ENCODE results near the gene LRIT3. TPM values are rescaled to one million over a fixed set of nuclear protein-coding genes. Genes with fewer than 3 reads are reported as not detected.

The LRIT3 gene, protein sequence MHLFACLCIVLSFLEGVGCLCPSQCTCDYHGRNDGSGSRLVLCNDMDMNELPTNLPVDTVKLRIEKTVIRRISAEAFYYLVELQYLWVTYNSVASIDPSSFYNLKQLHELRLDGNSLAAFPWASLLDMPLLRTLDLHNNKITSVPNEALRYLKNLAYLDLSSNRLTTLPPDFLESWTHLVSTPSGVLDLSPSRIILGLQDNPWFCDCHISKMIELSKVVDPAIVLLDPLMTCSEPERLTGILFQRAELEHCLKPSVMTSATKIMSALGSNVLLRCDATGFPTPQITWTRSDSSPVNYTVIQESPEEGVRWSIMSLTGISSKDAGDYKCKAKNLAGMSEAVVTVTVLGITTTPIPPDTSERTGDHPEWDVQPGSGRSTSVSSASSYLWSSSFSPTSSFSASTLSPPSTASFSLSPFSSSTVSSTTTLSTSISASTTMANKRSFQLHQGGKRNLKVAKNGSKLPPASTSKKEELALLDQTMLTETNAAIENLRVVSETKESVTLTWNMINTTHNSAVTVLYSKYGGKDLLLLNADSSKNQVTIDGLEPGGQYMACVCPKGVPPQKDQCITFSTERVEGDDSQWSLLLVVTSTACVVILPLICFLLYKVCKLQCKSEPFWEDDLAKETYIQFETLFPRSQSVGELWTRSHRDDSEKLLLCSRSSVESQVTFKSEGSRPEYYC
- polyA plus RNA-seq (2013, experiment 1 of 2; ENCODE audit: insufficient read length): not detected
- 0.04 TPM for polyA plus RNA-seq (2013, experiment 2 of 2; ENCODE audit: insufficient read length)

GRCh38 chr4:109847896-109848442 lies at the start of gene LRIT3:
Gene LRIT3, plus strand, starts transcription at chr4:109848107. Its CDS starts 95 bp downstream, at chr4:109848202.
- DNase-seq: no peak

- no peak for DNase-seq
These were observed 49.0 kb upstream of the LRIT3 start for GRCh38 chr4:109798866-109799265.

- DNase-seq: no peak
These were observed 46.7 kb upstream of the LRIT3 start for GRCh38 chr4:109801099-109801789.

GRCh38 chr4:109801895-109802319 lies 46.0 kb upstream of the LRIT3 start, which contains the start of gene CFI:
Gene CFI, minus strand, starts transcription at chr4:109801999. Its CDS starts 28 bp downstream, at chr4:109801971.
- peak; percentile 80 for DNase-seq

- DNase-seq: peak; percentile 74
These were observed 43.9 kb upstream of the LRIT3 start for GRCh38 chr4:109803924-109804571.

GRCh38 chr4:109809655-109810054 lies 38.3 kb upstream of the LRIT3 start:
- no peak for DNase-seq

GRCh38 chr4:109810552-109811387 lies 37.1 kb upstream of the LRIT3 start:
- DNase-seq: no peak

DNA sequence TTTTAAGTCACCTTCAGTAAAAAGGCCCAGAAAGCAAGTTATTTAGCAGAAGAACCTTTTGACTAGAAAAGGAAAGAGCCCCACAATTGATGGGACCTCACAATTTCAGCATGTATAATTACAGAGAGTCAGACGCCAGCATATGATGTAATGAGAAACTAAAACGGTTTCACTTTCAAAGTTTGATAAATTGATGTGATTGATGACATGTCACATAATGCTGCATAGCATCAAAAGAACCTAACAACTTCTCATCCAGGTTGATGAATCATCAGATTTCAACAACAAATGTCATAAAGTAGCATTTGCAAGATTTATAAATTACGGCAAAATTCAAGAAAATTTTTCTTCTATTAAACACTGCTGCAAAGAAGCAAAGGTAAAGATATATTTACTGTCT lies 36.2 kb upstream of the LRIT3 start:
- no peak for DNase-seq

DNA sequence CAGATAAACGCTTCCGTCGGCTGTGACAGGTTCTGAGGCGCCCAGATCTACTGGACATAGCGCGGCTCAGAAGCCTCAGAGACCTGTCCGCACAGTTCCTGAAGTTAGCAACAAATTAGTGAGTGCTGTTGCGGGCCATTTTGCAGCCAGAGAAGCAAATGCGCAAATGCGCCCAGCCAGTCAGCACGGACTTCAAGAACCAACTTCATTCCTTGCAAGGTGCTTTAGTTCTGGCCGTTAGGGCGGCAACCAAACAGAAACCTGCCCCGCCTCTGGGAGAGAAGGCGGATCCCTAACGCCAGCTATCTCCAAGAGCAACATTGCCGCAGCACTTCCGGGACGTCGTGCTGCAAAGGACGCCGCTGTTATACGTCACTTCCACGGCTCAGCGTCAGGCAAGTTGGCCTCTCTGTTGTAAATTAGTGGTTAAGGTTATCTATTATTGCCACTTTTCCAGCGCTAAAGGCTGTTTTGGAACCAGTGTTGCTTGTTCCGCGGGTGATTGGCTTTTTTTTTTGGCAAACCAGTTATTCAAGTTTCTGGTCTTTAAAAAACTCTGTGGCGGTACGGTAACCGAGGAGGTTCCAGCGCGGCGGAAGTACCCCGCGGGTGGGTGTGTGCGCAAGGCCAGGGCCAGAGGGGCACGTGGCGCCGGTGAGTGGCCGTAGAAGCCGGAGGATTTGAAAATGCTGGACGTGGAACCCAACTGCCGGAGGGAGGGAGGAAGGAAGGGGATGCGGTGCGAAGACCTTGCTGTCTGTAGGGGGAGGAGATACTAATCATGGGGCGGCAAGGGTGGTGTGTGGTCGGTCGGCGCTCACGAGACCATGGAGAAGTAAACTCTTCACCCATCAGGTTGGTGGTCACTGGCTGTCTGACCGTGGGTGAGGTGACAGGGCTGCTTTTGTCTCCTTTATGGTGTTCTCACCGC lies 32.5 kb upstream of the LRIT3 start, which contains the start of gene GAR1:
Gene GAR1, plus strand, starts transcription at position 612 of the 931 bp plus-strand sequence. CDS start 403 bp downstream, outside the sequence.
- peak; percentile 92 for DNase-seq

GRCh38 chr4:109816082-109816442 lies 31.8 kb upstream of the LRIT3 start:
- no peak for DNase-seq

GRCh38 chr4:109816894-109817293 lies 31.0 kb upstream of the LRIT3 start:
- no peak for DNase-seq

GRCh38 chr4:109818268-109818667 lies 29.6 kb upstream of the LRIT3 start:
- DNase-seq: no peak

DNA sequence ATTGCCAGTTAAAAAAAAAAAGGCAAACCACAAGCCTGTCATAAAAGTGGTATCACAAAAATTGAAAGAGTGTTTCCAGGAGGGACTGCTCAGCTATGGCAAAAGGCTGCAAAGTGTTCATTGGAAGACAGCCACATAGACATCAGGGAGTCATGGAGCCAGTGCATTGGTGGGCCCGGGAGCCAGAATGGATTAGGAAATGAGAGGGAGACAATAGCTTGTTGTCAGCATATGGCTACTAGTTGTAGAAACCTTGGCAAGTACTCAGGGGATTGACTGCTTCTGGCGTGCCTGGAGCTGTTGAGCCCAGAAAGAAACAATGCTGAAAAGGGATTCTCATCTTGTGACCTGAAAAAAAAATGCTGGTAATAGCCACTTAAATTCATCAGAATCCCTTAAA lies 27.3 kb upstream of the LRIT3 start:
- no peak for DNase-seq

DNA sequence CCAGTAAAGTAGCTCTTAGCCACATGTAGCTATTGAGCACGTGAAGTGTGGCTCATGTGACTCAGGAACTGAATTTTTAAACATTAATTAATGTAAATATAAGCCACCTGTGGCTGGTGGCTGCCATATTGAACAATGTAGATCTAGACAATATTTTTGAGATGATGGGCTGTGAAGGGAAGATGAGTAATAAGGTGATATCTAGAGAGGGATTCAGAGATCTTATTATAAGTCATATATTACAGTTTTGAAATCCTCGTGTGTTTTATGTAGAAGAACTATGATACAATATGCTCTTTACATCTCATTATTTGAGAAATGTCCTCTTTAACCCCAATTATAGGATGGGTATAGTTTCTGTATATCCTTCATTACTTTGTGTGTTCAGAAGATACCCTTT lies 26.7 kb upstream of the LRIT3 start:
- no peak for DNase-seq

- DNase-seq: no peak
These were observed 21.2 kb upstream of the LRIT3 start for GRCh38 chr4:109826719-109827118.

- no peak for DNase-seq
These were observed 20.2 kb upstream of the LRIT3 start, which contains the start of gene RRH for GRCh38 chr4:109827672-109828071. Gene RRH, plus strand, starts transcription at chr4:109827972. Its CDS starts 56 bp downstream, at chr4:109828028.

GRCh38 chr4:109833756-109834155 lies 14.2 kb upstream of the LRIT3 start:
- no peak for DNase-seq

- DNase-seq: no peak
These were observed 10.9 kb upstream of the LRIT3 start for GRCh38 chr4:109836985-109837384.

DNA sequence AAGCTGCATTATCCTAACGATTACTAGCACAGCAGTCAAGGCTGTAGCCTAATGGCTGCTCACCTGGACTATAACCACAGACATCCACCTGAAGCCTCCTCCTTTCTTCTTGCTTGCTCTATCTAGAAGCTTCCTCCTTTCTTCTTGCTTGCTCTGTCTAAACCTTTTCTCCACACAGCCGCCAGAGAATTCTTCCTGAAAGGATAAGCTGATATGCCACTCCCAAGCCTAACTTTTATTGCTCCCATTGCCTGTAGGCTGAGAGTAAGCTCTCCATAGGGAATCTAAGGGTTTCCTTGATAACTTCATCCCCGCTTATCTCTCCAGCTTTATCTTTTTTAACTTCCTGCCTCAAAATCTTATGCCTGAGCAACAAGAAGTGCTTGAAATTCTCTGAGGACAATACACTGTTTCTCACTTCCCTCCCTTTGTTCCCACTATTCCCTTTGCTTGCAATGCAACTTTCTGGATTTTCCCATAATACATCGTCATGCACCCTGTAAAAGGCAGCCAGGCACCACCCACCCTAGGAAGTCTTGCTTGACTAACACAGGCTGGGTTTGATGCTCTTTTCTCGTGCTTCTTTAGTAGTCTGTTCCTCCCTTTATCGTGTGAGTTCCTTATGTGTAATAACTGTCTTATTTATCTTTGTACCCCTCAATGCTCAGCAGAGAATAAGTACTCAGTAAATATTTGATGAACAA lies 1.4 kb upstream of the LRIT3 start:
- DNase-seq: no peak
